CD4-positive, alpha-beta memory T cell (primary cell): ENCODE results near the gene EZH2. TPM values are rescaled to one million over a fixed set of nuclear protein-coding genes. Genes with fewer than 3 reads are reported as not detected.

ENCODE experiments used
- CTCF ChIA-PET: fragments of 350-600 bp; sonication (Branson Sonifier 250); formaldehyde crosslinking; loops from one replicate; lab custom pipeline; 2021; ENCODE audit warnings: inconsistent platforms; ENCODE audit not compliant: partially characterized antibody; lab: Charles Lee
- POLR2A ChIA-PET: fragments of 350-600 bp; sonication (Branson Sonifier 250); formaldehyde crosslinking; loops from one replicate; lab custom pipeline; 2021; ENCODE audit not compliant: partially characterized antibody; lab: Charles Lee
- DNase-seq, 5 donors: peaks; one replicate each; pipeline versions ENCODE4 v3.0.0 to v3.0.0-alpha.2; 2020 to 2022; ENCODE audit warnings: mixed read lengths in 1 of 5
- H3K27ac ChIP-seq: one replicate; pipeline ENCODE4 v1.7.0; 2013; ENCODE audit warnings: low read depth, low read length
- H3K27me3 ChIP-seq: 2 replicates; pipeline ENCODE4 v1.7.0; 2013; ENCODE audit warnings: mild to moderate bottlenecking, low read length, moderate library complexity; ENCODE audit not compliant: insufficient read depth
- H3K36me3 ChIP-seq: 2 replicates; pipeline ENCODE4 v1.7.0; 2013; ENCODE audit warnings: mild to moderate bottlenecking, low read length, moderate library complexity; ENCODE audit not compliant: insufficient read depth
- H3K4me1 ChIP-seq: 2 replicates; pipeline ENCODE4 v1.7.0; 2013; ENCODE audit warnings: mild to moderate bottlenecking, low read length, moderate library complexity; ENCODE audit not compliant: insufficient read depth
- H3K4me3 ChIP-seq, 2 donors: one replicate each; pipeline ENCODE4 v1.7.0; 2013; ENCODE audit warnings: low read length in 2 of 2, mild to moderate bottlenecking in 1 of 2
- H3K9me3 ChIP-seq, 2 donors: one replicate each; pipeline ENCODE4 v1.7.0; 2013; ENCODE audit warnings: low read length in 2 of 2, control low read depth in 1 of 2; ENCODE audit not compliant: control insufficient read depth in 1 of 2
- H3K27ac Mint-ChIP-seq, 7 donors: one replicate each; pipeline ENCODE4 v1.8.0; 2020 to 2021; ENCODE audit warnings: mixed read lengths in 7 of 7, mild to moderate bottlenecking in 6 of 7, inconsistent platforms in 3 of 7, moderate library complexity in 3 of 7
- H3K27me3 Mint-ChIP-seq, 2 donors: one replicate each; pipeline ENCODE4 v1.8.0; 2020 to 2021; ENCODE audit warnings: mixed read lengths in 2 of 2
- H3K36me3 Mint-ChIP-seq, 2 donors: one replicate each; pipeline ENCODE4 v1.8.0; 2020 to 2021; ENCODE audit warnings: mixed read lengths in 2 of 2, inconsistent platforms in 1 of 2, mild to moderate bottlenecking in 1 of 2
- H3K4me1 Mint-ChIP-seq, 4 donors: one replicate each; pipeline ENCODE4 v1.8.0; 2020 to 2021; ENCODE audit warnings: mixed read lengths in 4 of 4, mild to moderate bottlenecking in 1 of 4
- H3K4me3 Mint-ChIP-seq, 8 donors: one replicate each; pipeline ENCODE4 v1.8.0; 2020 to 2021; ENCODE audit warnings: mixed read lengths in 8 of 8, mild to moderate bottlenecking in 7 of 8, moderate library complexity in 6 of 8, inconsistent platforms in 3 of 8
- H3K9me3 Mint-ChIP-seq, 8 donors: one replicate each; pipeline ENCODE4 v1.8.0; 2020 to 2021; ENCODE audit warnings: mixed read lengths in 8 of 8, mild to moderate bottlenecking in 5 of 8, inconsistent platforms in 3 of 8, moderate library complexity in 1 of 8
- intact Hi-C: fragments of 100-400 bp; cut with micrococcal nuclease; formaldehyde crosslinking; loops from one replicate; pipeline ENCODE4 v1.15.1; 2023
- polyA plus RNA-seq, 2 donors: library from polyadenylated mRNA; unstranded; fragments of 300-500 nt; fragmentation: Illumina TruSeq; gene quantifications; one replicate each; pipeline ENCODE4 v1.2.3, GENCODE V29; 2021
- total RNA-seq, 2 experiments: library from RNA; stranded (reverse); gene quantifications; one replicate each; pipeline ENCODE4 v1.2.3, GENCODE V29; 2021

The EZH2 gene
- total and polyA plus RNA-seq, 4 experiments from 2014 or later, result 4.3 to 11.3 (median 7.5) TPM

- no peak for DNase-seq
- no peak overlapping the region for H3K4me3 ChIP-seq
- ChIA-PET CTCF (interaction anchor here (0.9 kb wide), 1 partner anchor 11 kb away, joined by 3 read pairs; no protein-coding TSS in a partner anchor), POLR2A (no interaction called here)
- intact Hi-C loops, result no loop called here
- no peaks in the 10 kb centered on the region for H3K9me3 ChIP-seq
- H3K4me3 Mint-ChIP-seq, result no peak overlapping the region
- H3K36me3 ChIP-seq, result no peaks in the 10 kb centered on the region
- no peaks in the 10 kb centered on the region for H3K36me3 Mint-ChIP-seq
- peak overlapping the region in 1 of 7 donors; percentile 12 for H3K27ac Mint-ChIP-seq
- no peaks in the 10 kb centered on the region for H3K27me3 ChIP-seq
- H3K9me3 Mint-ChIP-seq, result no peaks in the 10 kb centered on the region
- peaks cover 13 to 23% (median 18%) of the 10 kb centered on the region in 4 donors for H3K4me1 Mint-ChIP-seq
- no peaks in the 10 kb centered on the region for H3K27me3 Mint-ChIP-seq
- H3K27ac ChIP-seq, result no peak overlapping the region
- peaks cover 13% of the 10 kb centered on the region for H3K4me1 ChIP-seq
Observed at GRCh38 chr7:148921806-148922205, 37.7 kb upstream of the EZH2 start.

GRCh38 chr7:148921189-148921588, 37.1 kb upstream of the EZH2 start:
- POLR2A ChIA-PET, result no interaction called here
- DNase-seq, result no peak

GRCh38 chr7:148919859-148920258, 35.8 kb upstream of the EZH2 start:
- POLR2A ChIA-PET, result no interaction called here
- Mint-ChIP-seq H3K36me3 (no peaks in the 10 kb centered on the region), H3K4me3 (peak overlapping the region in 4 of 8 donors; percentile 5 to 50 (median 48)), H3K27ac (no peak overlapping the region), H3K4me1 (peaks cover 19 to 39% (median 26%) of the 10 kb centered on the region in 4 donors), H3K27me3 (no peaks in the 10 kb centered on the region), H3K9me3 (no peaks in the 10 kb centered on the region)
- no peaks in the 10 kb centered on the region for H3K9me3 ChIP-seq
- CTCF ChIA-PET, result interaction anchor here (0.9 to 1.2 kb wide), 3 partner anchors 19 to 64 kb away, joined by 3 read pairs; no protein-coding TSS in a partner anchor
- H3K36me3 ChIP-seq, result no peaks in the 10 kb centered on the region
- no peak overlapping the region for H3K27ac ChIP-seq
- no peaks in the 10 kb centered on the region for H3K27me3 ChIP-seq
- DNase-seq, result no peak
- H3K4me3 ChIP-seq, result no peak overlapping the region
- H3K4me1 ChIP-seq, result peaks cover 30% of the 10 kb centered on the region
- intact Hi-C loops, result no loop called here

More at GRCh38 chr7:148921189-148921588, 37.1 kb upstream of the EZH2 start:
- Mint-ChIP-seq H3K27ac (peak overlapping the region in 5 of 7 donors; percentile 1 to 71 (median 53)), H3K27me3 (no peaks in the 10 kb centered on the region), H3K4me1 (peaks cover 13 to 29% (median 18%) of the 10 kb centered on the region in 4 donors), H3K36me3 (no peaks in the 10 kb centered on the region), H3K4me3 (peak overlapping the region in 2 of 8 donors; percentile 33 to 63), H3K9me3 (no peaks in the 10 kb centered on the region)
- Histone ChIP-seq H3K4me3 (no peak overlapping the region), H3K4me1 (peaks cover 19% of the 10 kb centered on the region), H3K9me3 (no peaks in the 10 kb centered on the region), H3K36me3 (no peaks in the 10 kb centered on the region), H3K27ac (no peak overlapping the region), H3K27me3 (no peaks in the 10 kb centered on the region)
- intact Hi-C loops, result no loop called here
- CTCF ChIA-PET, result interaction anchor here (0.8 to 0.9 kb wide), 3 partner anchors 33 to 65 kb away, joined by 3 to 5 read pairs (median 3); no protein-coding TSS in a partner anchor

- intact Hi-C loops, result no loop called here
- H3K27ac ChIP-seq, result no peak overlapping the region
- H3K27me3 Mint-ChIP-seq, result no peaks in the 10 kb centered on the region
- H3K4me1 Mint-ChIP-seq, result peaks cover 32 to 52% (median 41%) of the 10 kb centered on the region in 4 donors
- no peaks in the 10 kb centered on the region for H3K36me3 Mint-ChIP-seq
- H3K27ac Mint-ChIP-seq, result peak overlapping the region in 1 of 7 donors; percentile 11
- DNase-seq, result no peak
- no peaks in the 10 kb centered on the region for H3K9me3 Mint-ChIP-seq
- no peak overlapping the region for H3K4me3 Mint-ChIP-seq
- H3K36me3 ChIP-seq, result no peaks in the 10 kb centered on the region
- peaks cover 47% of the 10 kb centered on the region for H3K4me1 ChIP-seq
- POLR2A ChIA-PET, result no interaction called here
- no peaks in the 10 kb centered on the region for H3K9me3 ChIP-seq
- no peaks in the 10 kb centered on the region for H3K27me3 ChIP-seq
- H3K4me3 ChIP-seq, result no peak overlapping the region
- CTCF ChIA-PET, result interaction anchor here (0.6 kb wide), 1 partner anchor 33 kb away, joined by 5 read pairs; no protein-coding TSS in a partner anchor
Observed at GRCh38 chr7:148918058-148918596, 34.0 kb upstream of the EZH2 start.

GRCh38 chr7:148916186-148916585, 32.1 kb upstream of the EZH2 start:
- Histone ChIP-seq H3K4me1 (peaks cover 60% of the 10 kb centered on the region), H3K4me3 (no peak overlapping the region), H3K27me3 (no peaks in the 10 kb centered on the region), H3K9me3 (no peaks in the 10 kb centered on the region), H3K36me3 (no peaks in the 10 kb centered on the region), H3K27ac (no peak overlapping the region)
- intact Hi-C loops, result no loop called here
- CTCF ChIA-PET, result interaction anchor here (1.0 kb wide), 1 partner anchor 47 kb away, joined by 4 read pairs; no protein-coding TSS in a partner anchor
- Mint-ChIP-seq H3K9me3 (peaks cover 0 to 1% (median 0%) of the 10 kb centered on the region in 8 donors), H3K36me3 (no peaks in the 10 kb centered on the region), H3K27ac (peak overlapping the region in 3 of 7 donors; percentile 29 to 72 (median 64)), H3K27me3 (no peaks in the 10 kb centered on the region), H3K4me3 (peak overlapping the region in 2 of 8 donors; percentile 2 to 32), H3K4me1 (peaks cover 42 to 65% (median 50%) of the 10 kb centered on the region in 4 donors)
- DNase-seq, result no peak
- POLR2A ChIA-PET, result interaction anchor here (0.8 kb wide), 1 partner anchor 33 kb away, joined by 3 read pairs; no protein-coding TSS in a partner anchor

- DNase-seq, result no peak
- peaks cover 0 to 1% (median 0%) of the 10 kb centered on the region in 8 donors for H3K9me3 Mint-ChIP-seq
- H3K27me3 Mint-ChIP-seq, result no peaks in the 10 kb centered on the region
- H3K27ac Mint-ChIP-seq, result peak overlapping the region; percentile 68 to 96 (median 90)
- no peaks in the 10 kb centered on the region for H3K9me3 ChIP-seq
- intact Hi-C loops, result no loop called here
- peaks cover 39 to 57% (median 49%) of the 10 kb centered on the region in 4 donors for H3K4me1 Mint-ChIP-seq
- peak overlapping the region; percentile 13 for H3K27ac ChIP-seq
- H3K36me3 Mint-ChIP-seq, result no peaks in the 10 kb centered on the region
- H3K4me1 ChIP-seq, result peaks cover 52% of the 10 kb centered on the region
- POLR2A ChIA-PET, result interaction anchor here (1.0 to 3.5 kb wide), 5 partner anchors 8 to 113 kb away, joined by 3 to 39 read pairs (median 6); partner anchors contain the start of genes EZH2 and PDIA4
- CTCF ChIA-PET, result interaction anchor here (0.9 to 2.5 kb wide), 3 partner anchors 27 to 145 kb away, joined by 4 to 7 read pairs (median 7); no protein-coding TSS in a partner anchor
- H3K4me3 Mint-ChIP-seq, result peak overlapping the region in 6 of 8 donors; percentile 12 to 85 (median 74)
- H3K27me3 ChIP-seq, result no peaks in the 10 kb centered on the region
- H3K4me3 ChIP-seq, result no peak overlapping the region
- H3K36me3 ChIP-seq, result no peaks in the 10 kb centered on the region
Observed at GRCh38 chr7:148915211-148915610, 31.1 kb upstream of the EZH2 start.

- H3K4me1 ChIP-seq, result peaks cover 52% of the 10 kb centered on the region
- POLR2A ChIA-PET, result interaction anchor here (0.8 to 3.5 kb wide), 8 partner anchors 9 to 68 kb away, joined by 3 to 39 read pairs (median 6); partner anchors contain the start of gene EZH2
- Mint-ChIP-seq H3K4me3 (peak overlapping the region in 7 of 8 donors; percentile 37 to 85 (median 81)), H3K36me3 (no peaks in the 10 kb centered on the region), H3K9me3 (peaks cover 0 to 1% (median 0%) of the 10 kb centered on the region in 8 donors), H3K4me1 (peaks cover 37 to 60% (median 48%) of the 10 kb centered on the region in 4 donors), H3K27me3 (no peaks in the 10 kb centered on the region), H3K27ac (peak overlapping the region; percentile 63 to 96 (median 90))
- peak in 2 of 5 donors; percentile 12 to 58 for DNase-seq
- no peaks in the 10 kb centered on the region for H3K27me3 ChIP-seq
- H3K4me3 ChIP-seq, result peak overlapping the region; percentile 31 to 32
- peak overlapping the region; percentile 56 for H3K27ac ChIP-seq
- CTCF ChIA-PET, result interaction anchor here (0.7 to 2.5 kb wide), 7 partner anchors 9 to 340 kb away, joined by 3 to 7 read pairs (median 4); no protein-coding TSS in a partner anchor
- H3K9me3 ChIP-seq, result no peaks in the 10 kb centered on the region
- H3K36me3 ChIP-seq, result no peaks in the 10 kb centered on the region
- intact Hi-C loops, result no loop called here
Observed at GRCh38 chr7:148914208-148914777, 30.2 kb upstream of the EZH2 start.
